Lung (tissue), 12 donors: ENCODE data around the gene GRK1. TPM values are rescaled to one million over a fixed set of nuclear protein-coding genes. Genes with fewer than 3 reads are reported as not detected.
"Not testable (repeated sequence)": the region's sequence is repeated elsewhere in the genome, so short reads cannot be mapped to it uniquely, and the experiment has no call there.

Experiments
- ATAC-seq: fragments of 200-7000 bp; cut with Tn5 transposase; one replicate; pipeline ENCODE4 v1.9.1; 2020; ENCODE audit warnings: moderate number of reproducible peaks; ENCODE audit not compliant: insufficient read depth, low FRiP score
- DNase-seq, 3 donors: peaks; one replicate each; pipeline ENCODE4 v3.0.0-alpha.2; 2013 to 2017
- H3K27ac ChIP-seq, 2 donors: one replicate each; pipeline ENCODE4 v1.5.1; 2013; ENCODE audit warnings: mild to moderate bottlenecking in 2 of 2, moderate library complexity in 2 of 2, control low read depth in 1 of 2, inconsistent platforms in 1 of 2, low read depth in 1 of 2, low read length in 1 of 2
- H3K27me3 ChIP-seq, 3 donors: one replicate each; pipeline ENCODE4 v1.5.1; 2013; ENCODE audit warnings: low read length in 2 of 3; ENCODE audit not compliant: control insufficient read depth in 3 of 3, insufficient read depth in 3 of 3
- H3K36me3 ChIP-seq, 4 donors: one replicate each; pipeline ENCODE4 v1.5.1; 2013; ENCODE audit warnings: low read length in 4 of 4, mild to moderate bottlenecking in 1 of 4, moderate library complexity in 1 of 4; ENCODE audit not compliant: control insufficient read depth in 4 of 4, insufficient read depth in 4 of 4
- H3K4me1 ChIP-seq, 5 donors: one replicate each; pipeline ENCODE4 v1.5.1; 2013; ENCODE audit warnings: low read length in 5 of 5, mild to moderate bottlenecking in 2 of 5, moderate library complexity in 1 of 5; ENCODE audit not compliant: control insufficient read depth in 5 of 5, insufficient read depth in 5 of 5
- H3K4me3 ChIP-seq: one replicate; pipeline ENCODE4 v1.5.1; 2013; ENCODE audit warnings: mild to moderate bottlenecking, control low read depth, moderate library complexity
- H3K9ac ChIP-seq, 2 donors: one replicate each; pipeline ENCODE4 v1.5.1; 2013; ENCODE audit warnings: low read length in 2 of 2, control low read depth in 1 of 2; ENCODE audit not compliant: insufficient read depth in 1 of 2
- H3K9me3 ChIP-seq, 4 donors: one replicate each; pipeline ENCODE4 v1.5.1; 2013; ENCODE audit warnings: low read length in 3 of 4, mild to moderate bottlenecking in 1 of 4, moderate library complexity in 1 of 4; ENCODE audit not compliant: control insufficient read depth in 4 of 4, insufficient read depth in 3 of 4
- WGBS, 2 donors: extraction: QIAGEN DNeasy Blood & Tissue Kit; methylation state at CpG; one replicate each; pipeline ENCODE4 v1.1.7; 2013; 5-methylcytosine and 5-hydroxymethylcytosine counted together
- polyA plus RNA-seq, 2 donors: library from polyadenylated mRNA; stranded (reverse); fragments of 200-250 nt; gene quantifications; one replicate each; pipeline ENCODE4 v1.2.1, GENCODE V29; 2013
- total RNA-seq, 2 donors: library from RNA; depleted of rRNA in 1 of 2; stranded (reverse); fragments of >200 nt in 1 of 2; gene quantifications; one replicate each; pipeline ENCODE4 v1.2.1, GENCODE V29; 2014 to 2021
- TF ChIP-seq, protein P1 (sequence below): IDR thresholded peaks from 2 replicates; pipeline ENCODE4 v1.5.1; 2012; ENCODE audit warnings: mild to moderate bottlenecking; ENCODE audit errors: control extremely low read depth, extremely low read depth
- donor health status: control.
- donor health status: control.
- donor health status: Bipolar disorder and iron deficiency.
- donor health status: healthy.
- donor health status: DM: yes; HTN: yes; CAD: no.

The GRK1 gene
- total and polyA plus RNA-seq, 4 donors, result 0.03 to 3.1 TPM; not detected in 2

DNA sequence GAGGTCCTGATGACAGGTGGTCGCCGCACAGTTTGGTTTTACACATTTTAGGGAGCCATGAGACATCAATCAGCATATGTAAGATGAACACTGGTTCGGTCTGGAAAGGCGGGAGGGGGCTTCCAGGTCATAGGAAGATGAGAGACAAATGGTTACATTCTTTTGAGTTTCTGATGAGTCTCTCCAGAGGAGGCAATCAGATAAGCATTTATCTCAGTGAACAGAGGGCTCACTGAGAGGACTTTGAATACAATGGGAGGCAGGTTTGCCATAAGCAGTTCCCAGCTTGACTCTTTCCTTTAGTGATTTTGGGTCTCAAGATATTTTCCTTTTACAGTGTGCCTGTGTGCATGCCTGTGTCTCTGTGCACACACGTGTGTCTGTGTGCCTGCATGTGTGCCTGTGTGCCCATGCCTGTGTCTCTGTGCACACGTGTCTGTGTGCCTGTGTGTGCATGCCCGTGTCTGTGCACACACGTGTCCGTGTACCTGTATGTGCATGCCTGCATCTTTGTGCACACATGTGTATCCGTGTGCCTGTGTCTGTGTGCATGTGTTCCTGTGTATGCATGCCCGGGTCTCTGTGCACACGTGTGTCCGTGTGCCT, 56.5 kb downstream of the GRK1 start:
- Histone ChIP-seq H3K27me3 (peaks cover 0 to 3% (median 0%) of the 10 kb centered on the region in 3 donors), H3K27ac (no peak overlapping the region), H3K9ac (no peak overlapping the region), H3K36me3 (no peaks in the 10 kb centered on the region), H3K9me3 (peaks cover 0 to 4% (median 0%) of the 10 kb centered on the region in 4 donors), H3K4me3 (no peak overlapping the region), H3K4me1 (peaks cover 0 to 6% (median 0%) of the 10 kb centered on the region in 5 donors)
- WGBS, 2 donors, result 78 to 84% methylated on average over 13 of the region's 13 CpGs
- DNase-seq (no peak), ATAC-seq (no peak)
- TF ChIP-seq, protein P1, sequence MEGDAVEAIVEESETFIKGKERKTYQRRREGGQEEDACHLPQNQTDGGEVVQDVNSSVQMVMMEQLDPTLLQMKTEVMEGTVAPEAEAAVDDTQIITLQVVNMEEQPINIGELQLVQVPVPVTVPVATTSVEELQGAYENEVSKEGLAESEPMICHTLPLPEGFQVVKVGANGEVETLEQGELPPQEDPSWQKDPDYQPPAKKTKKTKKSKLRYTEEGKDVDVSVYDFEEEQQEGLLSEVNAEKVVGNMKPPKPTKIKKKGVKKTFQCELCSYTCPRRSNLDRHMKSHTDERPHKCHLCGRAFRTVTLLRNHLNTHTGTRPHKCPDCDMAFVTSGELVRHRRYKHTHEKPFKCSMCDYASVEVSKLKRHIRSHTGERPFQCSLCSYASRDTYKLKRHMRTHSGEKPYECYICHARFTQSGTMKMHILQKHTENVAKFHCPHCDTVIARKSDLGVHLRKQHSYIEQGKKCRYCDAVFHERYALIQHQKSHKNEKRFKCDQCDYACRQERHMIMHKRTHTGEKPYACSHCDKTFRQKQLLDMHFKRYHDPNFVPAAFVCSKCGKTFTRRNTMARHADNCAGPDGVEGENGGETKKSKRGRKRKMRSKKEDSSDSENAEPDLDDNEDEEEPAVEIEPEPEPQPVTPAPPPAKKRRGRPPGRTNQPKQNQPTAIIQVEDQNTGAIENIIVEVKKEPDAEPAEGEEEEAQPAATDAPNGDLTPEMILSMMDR, result no peak

DNA sequence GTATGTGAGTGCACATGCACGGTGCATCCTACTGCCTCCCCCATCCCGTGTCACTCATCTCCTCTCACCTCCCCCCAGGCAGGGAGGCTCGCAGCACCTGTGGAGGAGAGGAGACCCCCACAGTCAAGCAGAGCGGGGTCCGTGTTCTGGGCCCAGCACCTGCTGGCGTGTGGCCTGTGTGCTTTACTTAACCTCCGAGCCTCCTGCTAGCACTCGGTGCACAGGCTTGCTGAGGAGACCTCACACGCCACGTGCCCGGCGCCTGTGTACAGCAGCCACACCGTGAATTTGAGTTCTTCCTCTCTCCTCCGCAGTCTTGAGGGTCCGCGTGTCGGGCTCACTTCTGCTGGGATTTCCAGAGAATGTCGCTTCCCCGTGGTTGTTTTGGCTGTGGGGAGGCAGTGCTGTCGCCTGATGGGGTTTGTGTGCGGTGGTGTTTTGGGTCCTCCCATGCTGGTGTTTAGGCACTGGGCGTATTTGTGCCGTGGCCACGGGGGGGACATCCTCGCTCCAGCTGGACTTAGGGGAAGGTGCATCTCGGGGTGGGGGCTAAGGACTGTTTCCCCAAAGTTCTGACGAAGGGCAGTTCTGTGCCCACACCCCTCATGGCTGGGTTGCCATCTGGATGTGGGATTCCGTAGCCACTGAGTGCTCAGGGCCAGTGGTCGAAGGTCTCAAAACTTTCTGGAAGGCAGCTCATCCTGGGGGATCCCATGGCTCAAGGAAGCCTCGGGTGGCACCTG, 57.2 kb downstream of the GRK1 start:
- no peak for ATAC-seq
- no peak overlapping the region for H3K4me3 ChIP-seq
- H3K27ac ChIP-seq, result peak overlapping the region in 1 of 2 donors; percentile 76
- no peaks in the 10 kb centered on the region for H3K36me3 ChIP-seq
- H3K27me3 ChIP-seq, result peaks cover 0 to 8% (median 0%) of the 10 kb centered on the region in 3 donors
- H3K9me3 ChIP-seq, result peaks cover 0 to 4% (median 0%) of the 10 kb centered on the region in 4 donors
- H3K9ac ChIP-seq, result no peak overlapping the region
- TF ChIP-seq, protein P1, result no peak
- no peak for DNase-seq
- 83% methylated on average over 30 of the region's 30 CpGs for WGBS, 2 donors
- peaks cover 0 to 6% (median 0%) of the 10 kb centered on the region in 5 donors for H3K4me1 ChIP-seq

DNA sequence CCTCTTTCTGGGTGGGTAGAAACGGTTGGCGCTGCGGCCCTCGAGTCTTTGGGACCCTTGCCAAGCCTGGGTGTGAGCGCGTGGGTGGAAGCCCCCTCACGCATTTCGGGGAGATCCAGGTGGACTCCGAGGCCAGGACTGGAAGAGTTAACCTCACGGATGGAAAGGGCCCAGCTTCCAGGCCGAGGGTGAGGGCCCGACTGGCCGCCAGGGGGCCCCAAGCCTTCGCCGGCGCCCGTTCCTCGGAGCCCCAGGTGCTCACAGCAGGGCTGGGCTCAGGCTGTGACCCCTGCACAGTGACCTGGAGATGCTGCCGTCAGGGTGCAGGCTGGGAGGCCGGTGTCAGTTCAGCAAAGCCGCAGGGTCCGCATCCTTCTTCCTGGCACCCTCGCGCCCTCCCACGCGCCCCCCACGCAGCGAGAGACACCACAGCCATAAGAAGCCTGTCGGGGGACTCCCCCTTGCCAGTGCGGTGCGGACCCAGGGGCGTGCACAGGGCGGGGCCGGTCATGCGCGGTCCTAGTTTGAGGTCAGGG, 57.8 kb downstream of the GRK1 start:
- Histone ChIP-seq H3K27ac (peak overlapping the region; percentile 76 to 81), H3K27me3 (peaks cover 0 to 11% (median 0%) of the 10 kb centered on the region in 3 donors), H3K36me3 (no peaks in the 10 kb centered on the region), H3K9ac (no peak overlapping the region), H3K9me3 (peaks cover 0 to 4% (median 0%) of the 10 kb centered on the region in 4 donors), H3K4me1 (peaks cover 0 to 6% (median 0%) of the 10 kb centered on the region in 5 donors), H3K4me3 (peak overlapping the region; percentile 41)
- ATAC-seq (peak; percentile 95), DNase-seq (peak; percentile 65 to 73 (median 69))
- WGBS, 2 donors, result 4% methylated on average over 29 to 36 of the region's 36 CpGs
- TF ChIP-seq, protein P1, result peak; percentile 61

- not testable (repeated sequence) for H3K9ac ChIP-seq
Observed at GRCh38 chr13:113725329-113726105, 58.5 kb downstream of the GRK1 start.

GRCh38 chr13:113726106-113726821, 59.2 kb downstream of the GRK1 start:
- not testable (repeated sequence) for H3K9me3 ChIP-seq, ATAC-seq, H3K4me3 ChIP-seq, H3K4me1 ChIP-seq, H3K36me3 ChIP-seq, H3K9ac ChIP-seq
- 30 to 60% methylated on average over 17 to 37 of the region's 54 CpGs for WGBS, 2 donors
- peak in 2 of 3 donors; percentile 10 to 16 for DNase-seq
- peak overlapping the region; percentile 6 to 80 for H3K27ac ChIP-seq
- peaks cover 0 to 11% (median 0%) of the 10 kb centered on the region in 3 donors for H3K27me3 ChIP-seq

More at GRCh38 chr13:113725329-113726105, 58.5 kb downstream of the GRK1 start:
- H3K4me1 ChIP-seq, H3K9me3 ChIP-seq, H3K4me3 ChIP-seq, H3K27ac ChIP-seq, DNase-seq, ATAC-seq, H3K36me3 ChIP-seq: not testable (repeated sequence)
- peaks cover 0 to 11% (median 0%) of the 10 kb centered on the region in 3 donors for H3K27me3 ChIP-seq
- WGBS, 2 donors, result 3% methylated on average over 47 of the region's 75 CpGs; no CpG with 5 or more reads in 1 of the 2 donors
